Left ventricle myocardium inferior (tissue), 1 donor: ENCODE measurements around the gene PEDS1. TPM values are rescaled to one million over a fixed set of nuclear protein-coding genes. Genes with fewer than 3 reads are reported as not detected.
A peak's percentile ranks its signal among the peaks of the same experiment; 100 is the strongest.
"Not testable (repeated sequence)": the region's sequence is repeated elsewhere in the genome, so short reads cannot be mapped to it uniquely, and the experiment has no call there.

Experiments used
- DNase-seq: peaks from one replicate; pipeline ENCODE4 v3.0.0-alpha.2; 2020
- H3K27ac ChIP-seq: fragments of 200-600 bp; replicated peaks from 2 replicates; pipeline ENCODE4 v1.8.0; 2021
- H3K27me3 ChIP-seq: fragments of 200-600 bp; 2 replicates; pipeline ENCODE4 v1.8.0; 2021; ENCODE audit warnings: low read depth
- H3K36me3 ChIP-seq: fragments of 200-600 bp; 2 replicates; pipeline ENCODE4 v1.8.0; 2021
- H3K4me1 ChIP-seq: fragments of 200-600 bp; 2 replicates; pipeline ENCODE4 v1.8.0; 2021
- H3K4me3 ChIP-seq: fragments of 200-600 bp; 2 replicates; pipeline ENCODE4 v1.8.0; 2021; ENCODE audit warnings: mild to moderate bottlenecking, moderate library complexity
- H3K9me3 ChIP-seq: fragments of 200-600 bp; replicated peaks from 2 replicates; pipeline ENCODE4 v1.8.0; 2021
- CTCF ChIP-seq: fragments of 200-600 bp; IDR thresholded peaks from 2 replicates; pipeline ENCODE4 v1.8.0; 2021; ENCODE audit warnings: antibody characterized with exemption, mild to moderate bottlenecking, borderline replicate concordance
- intact Hi-C: fragments of 100-400 bp; cut with micrococcal nuclease; formaldehyde crosslinking; loops from one replicate; pipeline ENCODE4 v1.11.0; 2022
- total RNA-seq: library from RNA; stranded (reverse); fragmentation: NEBNext Ultra II Directional; extraction: Animal tissue kit (Norgen Biotek cat#: 25700); gene quantifications from one replicate; pipeline ENCODE4 v1.2.1, GENCODE V29; 2021
- donor health status: DM: no; HTN: yes; CAD: no; lungs with severe emphysema.

Gene PEDS1
- total RNA-seq, 1 donor from 2014 or later = 17.3 TPM

- Histone ChIP-seq H3K4me3 (no peak overlapping the region), H3K27ac (peak overlapping the region; percentile 83), H3K36me3 (peaks cover 15% of the 10 kb centered on the region), H3K4me1 (peaks cover 77% of the 10 kb centered on the region), H3K27me3 (no peaks in the 10 kb centered on the region), H3K9me3 (no peaks in the 10 kb centered on the region)
- intact Hi-C loops = no loop called here
- no peak for DNase-seq
- TF ChIP-seq CTCF = no peak
Measured at GRCh38 chr20:50136822-50137599, 16.5 kb downstream of the PEDS1 start.

GRCh38 chr20:50135157-50135556 is 18.4 kb downstream of the PEDS1 start:
- H3K4me1 ChIP-seq = peaks cover 71% of the 10 kb centered on the region
- H3K9me3 ChIP-seq, DNase-seq, intact Hi-C loops, H3K4me3 ChIP-seq, H3K27me3 ChIP-seq, H3K27ac ChIP-seq: not testable (repeated sequence)
- peaks cover 11% of the 10 kb centered on the region for H3K36me3 ChIP-seq

GRCh38 chr20:50133474-50134217 is 19.9 kb downstream of the PEDS1 start:
- no peak for DNase-seq
- peak; percentile 29 for TF ChIP-seq CTCF
- Histone ChIP-seq H3K27ac (peak overlapping the region; percentile 77), H3K27me3 (no peaks in the 10 kb centered on the region), H3K4me1 (peaks cover 65% of the 10 kb centered on the region), H3K4me3 (no peak overlapping the region), H3K36me3 (peaks cover 22% of the 10 kb centered on the region), H3K9me3 (no peaks in the 10 kb centered on the region)
- intact Hi-C loops = no loop called here

GRCh38 chr20:50133041-50133440 is 20.5 kb downstream of the PEDS1 start:
- peaks cover 28% of the 10 kb centered on the region for H3K36me3 ChIP-seq
- no peaks in the 10 kb centered on the region for H3K9me3 ChIP-seq
- no peak for TF ChIP-seq CTCF
- no peak overlapping the region for H3K4me3 ChIP-seq
- peaks cover 59% of the 10 kb centered on the region for H3K4me1 ChIP-seq
- peak overlapping the region; percentile 77 for H3K27ac ChIP-seq
- H3K27me3 ChIP-seq = no peaks in the 10 kb centered on the region
- intact Hi-C loops = no loop called here
- DNase-seq = no peak

GRCh38 chr20:50130995-50131394 is 22.5 kb downstream of the PEDS1 start:
- no peaks in the 10 kb centered on the region for H3K27me3 ChIP-seq
- no peak for DNase-seq
- peak overlapping the region; percentile 77 for H3K27ac ChIP-seq
- peaks cover 42% of the 10 kb centered on the region for H3K36me3 ChIP-seq
- no peak for TF ChIP-seq CTCF
- intact Hi-C loops = no loop called here
- peaks cover 45% of the 10 kb centered on the region for H3K4me1 ChIP-seq
- no peaks in the 10 kb centered on the region for H3K9me3 ChIP-seq
- H3K4me3 ChIP-seq = peak overlapping the region; percentile 49

GRCh38 chr20:50130356-50130723 is 23.2 kb downstream of the PEDS1 start:
- H3K36me3 ChIP-seq = peaks cover 48% of the 10 kb centered on the region
- no peaks in the 10 kb centered on the region for H3K9me3 ChIP-seq
- peaks cover 45% of the 10 kb centered on the region for H3K4me1 ChIP-seq
- no peak for DNase-seq
- intact Hi-C loops = no loop called here
- H3K27ac ChIP-seq = peak overlapping the region; percentile 77
- H3K27me3 ChIP-seq = no peaks in the 10 kb centered on the region
- peak overlapping the region; percentile 49 for H3K4me3 ChIP-seq
- no peak for TF ChIP-seq CTCF
